ENCODE results near the gene SF3B1.
"Not testable (repeated sequence)": the region's sequence is repeated elsewhere in the genome, so short reads cannot be mapped to it uniquely, and the experiment has no call there.

The SF3B1 gene

GRCh38 chr2:197435598-197436420 lies 981 bp upstream of the SF3B1 start:
- Histone ChIP-seq H2AFZ (ENCODE audit: low read length) (peak overlapping the region; percentile 65), H3K9me3 (replicated peaks; ENCODE audit: insufficient read depth, low read length) (no peaks in the 10 kb centered on the region), H3K79me2 (ENCODE audit: low read length) (peaks cover 47% of the 10 kb centered on the region), H3K4me1 (ENCODE audit: low read length) (peaks cover 20% of the 10 kb centered on the region), H3K27ac (ENCODE audit: low read length) (peak overlapping the region; percentile 85), H3K9ac (ENCODE audit: low read length) (peak overlapping the region; percentile 99), H3K27me3 (replicated peaks; ENCODE audit: insufficient read depth, low read length) (no peaks in the 10 kb centered on the region), H3K36me3 (replicated peaks; ENCODE audit: insufficient read depth, low read length) (no peaks in the 10 kb centered on the region), H4K20me1 (ENCODE audit: insufficient read depth, low read length) (peaks cover 18% of the 10 kb centered on the region), H3F3A (ENCODE audit: insufficient read depth, low read length) (no peaks in the 10 kb centered on the region), H3K4me2 (ENCODE audit: low read depth, low read length) (peak overlapping the region; percentile 68), H3K9me2 (replicated peaks; ENCODE audit: insufficient read depth, low read length) (no peaks in the 10 kb centered on the region), H3K4me3 (ENCODE audit: low read length) (peak overlapping the region; percentile 98)
- DNase-seq: no peak
- no peak for TF ChIP-seq CTCF (IDR thresholded peaks at IDR 0.05; ENCODE audit: low read length)
- no peak for TF ChIP-seq EZH2phosphoT487 (IDR thresholded peaks at IDR 0.05; ENCODE audit: low read length)
- TF ChIP-seq EZH2 (optimal IDR thresholded peaks at IDR 0.05; ENCODE audit: low read depth, low read length): no peak

GRCh38 chr2:197433780-197434438 lies 919 bp downstream of the SF3B1 start:
- Histone ChIP-seq H3K27me3 (replicated peaks; ENCODE audit: insufficient read depth, low read length) (no peaks in the 10 kb centered on the region), H3K9me2 (replicated peaks; ENCODE audit: insufficient read depth, low read length) (no peaks in the 10 kb centered on the region), H3K36me3 (replicated peaks; ENCODE audit: insufficient read depth, low read length) (no peaks in the 10 kb centered on the region), H3F3A (ENCODE audit: insufficient read depth, low read length) (no peaks in the 10 kb centered on the region), H4K20me1 (ENCODE audit: insufficient read depth, low read length) (peaks cover 32% of the 10 kb centered on the region), H3K4me3 (ENCODE audit: low read length) (peak overlapping the region; percentile 98), H3K9me3 (replicated peaks; ENCODE audit: insufficient read depth, low read length) (no peaks in the 10 kb centered on the region), H3K79me2 (ENCODE audit: low read length) (peaks cover 66% of the 10 kb centered on the region), H3K9ac (ENCODE audit: low read length) (peak overlapping the region; percentile 99), H3K4me2 (ENCODE audit: low read depth, low read length) (peak overlapping the region; percentile 76), H3K4me1 (ENCODE audit: low read length) (peaks cover 20% of the 10 kb centered on the region), H2AFZ (ENCODE audit: low read length) (no peak overlapping the region; the same call in 1 of the 2 replicates), H3K27ac (ENCODE audit: low read length) (peak overlapping the region; percentile 85; the same call in 1 of the 2 replicates)
- TF ChIP-seq EZH2phosphoT487 (IDR thresholded peaks at IDR 0.05; ENCODE audit: low read length) (no peak), EZH2 (optimal IDR thresholded peaks at IDR 0.05; ENCODE audit: low read depth, low read length) (no peak), CTCF (IDR thresholded peaks at IDR 0.05; ENCODE audit: low read length) (no peak)
- DNase-seq: peak; percentile 29

GRCh38 chr2:197432527-197432926 lies 2.3 kb downstream of the SF3B1 start:
- H3K4me2 ChIP-seq (ENCODE audit: low read depth, low read length): peak overlapping the region; percentile 76; the same call in 1 of the 2 replicates
- H3K4me3 ChIP-seq (ENCODE audit: low read length); H3K36me3 ChIP-seq (replicated peaks; ENCODE audit: insufficient read depth, low read length); DNase-seq; H3K9me3 ChIP-seq (replicated peaks; ENCODE audit: insufficient read depth, low read length); H3K9me2 ChIP-seq (replicated peaks; ENCODE audit: insufficient read depth, low read length); H3F3A ChIP-seq (ENCODE audit: insufficient read depth, low read length); H2AFZ ChIP-seq (ENCODE audit: low read length); H3K27me3 ChIP-seq (replicated peaks; ENCODE audit: insufficient read depth, low read length); H3K27ac ChIP-seq (ENCODE audit: low read length); H3K9ac ChIP-seq (ENCODE audit: low read length): not testable (repeated sequence)
- H4K20me1 ChIP-seq (ENCODE audit: insufficient read depth, low read length): peaks cover 43% of the 10 kb centered on the region
- peaks cover 20% of the 10 kb centered on the region for H3K4me1 ChIP-seq (ENCODE audit: low read length)
- peaks cover 80% of the 10 kb centered on the region for H3K79me2 ChIP-seq (ENCODE audit: low read length)

Data from MM.1S (cell line).